ENCODE data around the gene ZSWIM1. TPM values are rescaled to one million over a fixed set of nuclear protein-coding genes. Genes with fewer than 3 reads are reported as not detected.
A peak's percentile ranks its signal among the peaks of the same experiment; 100 is the strongest.

The ZSWIM1 gene
- total and polyA plus RNA-seq, 2 of the 13 experiments (the other 11 are each of a cell fraction or from before 2014, with no cell fraction given) = 9.5 to 11.7 TPM

- TF ChIP-seq ZNF737 (CRISPR knock-in tag; IDR thresholded peaks at IDR 0.05; ENCODE audit: borderline replicate concordance) = peak; percentile 89; the same call in 1 of the 2 replicates
- peak; percentile 42; the same call in 1 of the 2 replicates for TF ChIP-seq EHMT2 (IDR thresholded peaks at IDR 0.05; ENCODE audit: borderline replicate concordance, low read depth, low read length)
- TF ChIP-seq ZNF501 (CRISPR knock-in tag; IDR thresholded peaks at IDR 0.05) = peak; percentile 92
- peak; percentile 99 for TF ChIP-seq KLF15 (CRISPR knock-in tag; IDR thresholded peaks at IDR 0.05; ENCODE audit: borderline replicate concordance)
- TF ChIP-seq ELF3 (CRISPR knock-in tag; IDR thresholded peaks at IDR 0.05) = peak; percentile 94
- TF ChIP-seq ZNF709 (CRISPR knock-in tag; IDR thresholded peaks at IDR 0.05) = peak; percentile 96
- TF ChIP-seq ZBTB8A (CRISPR knock-in tag; IDR thresholded peaks at IDR 0.05; ENCODE audit: borderline replicate concordance, low read depth) = peak; percentile 90; the same call in 1 of the 2 replicates
- peak; percentile 82; the same call in 1 of the 2 replicates for TF ChIP-seq RELA (CRISPR knock-in tag; IDR thresholded peaks at IDR 0.05)
- TF ChIP-seq SOX13 (IDR thresholded peaks at IDR 0.05) = peak; percentile 68; the same call in 1 of the 2 replicates
- TF ChIP-seq SOX13 (CRISPR knock-in tag; conservative IDR thresholded peaks at IDR 0.05 in 1 of 2, IDR thresholded peaks at IDR 0.05 in 1 of 2) = peak in 1 of 2 experiments; percentile 94; a peak in 2 of 4 replicates
- TF ChIP-seq ZNF788 (CRISPR knock-in tag; IDR thresholded peaks at IDR 0.05; ENCODE audit: borderline replicate concordance) = peak; percentile 100
- TF ChIP-seq ZNF576 (CRISPR knock-in tag; IDR thresholded peaks at IDR 0.05) = peak; percentile 92
- peak; percentile 93; the same call in 1 of the 2 replicates for TF ChIP-seq ZNF800 (CRISPR knock-in tag; IDR thresholded peaks at IDR 0.05)
- TF ChIP-seq ZNF326 (CRISPR knock-in tag; IDR thresholded peaks at IDR 0.05; ENCODE audit: borderline replicate concordance) = no peak
- TF ChIP-seq ZBTB40 (IDR thresholded peaks at IDR 0.05) = no peak
- peak; percentile 94; the same call in 1 of the 2 replicates for TF ChIP-seq ZBTB40 (CRISPR knock-in tag; IDR thresholded peaks at IDR 0.05)
- 0 out of 2 replicates have a peak, but pooled peaks have one; percentile 19 for TF ChIP-seq ISX (CRISPR knock-in tag; conservative IDR thresholded peaks at IDR 0.05)
These were observed 10.3 kb downstream of the ZSWIM1 start, which contains the start of the genes CTSA and NEURL2 (continued) for GRCh38 chr20:45890985-45891983.
